ENCODE measurements around the gene CFAP300. TPM values are rescaled to one million over a fixed set of nuclear protein-coding genes. Genes with fewer than 3 reads are reported as not detected.

Gene CFAP300
- total and polyA plus RNA-seq, 2 of the 8 experiments (the other 6 are each of a cell fraction or from before 2014, with no cell fraction given), result 2.1 to 2.8 TPM

- TF ChIP-seq TEAD4 (IDR thresholded peaks at IDR 0.05; ENCODE audit: low read depth, low read length) (no peak), ATF2 (IDR thresholded peaks at IDR 0.05; ENCODE audit: low read length) (no peak), CHD1 (IDR thresholded peaks at IDR 0.05; ENCODE audit: low read depth, low read length) (no peak), MAX (IDR thresholded peaks at IDR 0.05) (no peak), TBP (IDR thresholded peaks at IDR 0.05; ENCODE audit: low read depth, low read length) (no peak), SP2 (IDR thresholded peaks at IDR 0.05; ENCODE audit: low read length) (no peak)
Measured at GRCh38 chr11:102070766-102071165, 23.5 kb downstream of the CFAP300 start (continued).

Data from H1 (cell line).